ENCODE results near the gene LRRC47.

LRRC47 gene

GRCh38 chr1:3740752-3741151, 55.5 kb downstream of the LRRC47 start:
- Histone ChIP-seq H2AFZ (ENCODE audit: low read length) (no peak overlapping the region), H3K4me2 (ENCODE audit: low read length) (no peak overlapping the region), H4K20me1 (ENCODE audit: insufficient read depth, low read length) (no peaks in the 10 kb centered on the region), H3K4me1 (ENCODE audit: insufficient read depth, low read length, severe bottlenecking) (peaks cover 12% of the 10 kb centered on the region), H3F3A (ENCODE audit: insufficient read depth, low read length) (no peaks in the 10 kb centered on the region), H3K9me2 (ENCODE audit: low read depth, low read length) (no peaks in the 10 kb centered on the region), H3K27me3 (ENCODE audit: insufficient read depth, low read length) (no peaks in the 10 kb centered on the region), H3K9me3 (ENCODE audit: low read length) (no peaks in the 10 kb centered on the region), H3K36me3 (ENCODE audit: insufficient read depth, low read length) (peaks cover 52% of the 10 kb centered on the region; the same call in 1 of the 2 replicates), H3K9ac (ENCODE audit: low read length) (no peak overlapping the region), H3K27ac (ENCODE audit: low read depth, low read length, poor library complexity, severe bottlenecking) (no peak overlapping the region), H3K79me2 (ENCODE audit: insufficient read depth, low read length) (no peaks in the 10 kb centered on the region), H3K4me3 (ENCODE audit: low read depth, low read length, poor library complexity, severe bottlenecking) (no peak overlapping the region)
- TF ChIP-seq EZH2 (IDR thresholded peaks at IDR 0.05; ENCODE audit: borderline replicate concordance, low read length) (no peak), CTCF (IDR thresholded peaks at IDR 0.05; ENCODE audit: low read length) (no peak)

- no peaks in the 10 kb centered on the region for H3K9me2 ChIP-seq (ENCODE audit: low read depth, low read length)
- H3K4me1 ChIP-seq (ENCODE audit: insufficient read depth, low read length, severe bottlenecking), result peaks cover 5% of the 10 kb centered on the region
- H3K9me3 ChIP-seq (ENCODE audit: low read length), result no peaks in the 10 kb centered on the region
- H3K27ac ChIP-seq (ENCODE audit: low read depth, low read length, poor library complexity, severe bottlenecking), result no peak overlapping the region
- H2AFZ ChIP-seq (ENCODE audit: low read length), result no peak overlapping the region
- no peaks in the 10 kb centered on the region for H3K27me3 ChIP-seq (ENCODE audit: insufficient read depth, low read length)
- H3K79me2 ChIP-seq (ENCODE audit: insufficient read depth, low read length), result no peaks in the 10 kb centered on the region
- no peaks in the 10 kb centered on the region for H4K20me1 ChIP-seq (ENCODE audit: insufficient read depth, low read length)
- H3K9ac ChIP-seq (ENCODE audit: low read length), result no peak overlapping the region
- H3K36me3 ChIP-seq (ENCODE audit: insufficient read depth, low read length), result peaks cover 54% of the 10 kb centered on the region
- TF ChIP-seq CTCF (IDR thresholded peaks at IDR 0.05; ENCODE audit: low read length) (no peak), EZH2 (IDR thresholded peaks at IDR 0.05; ENCODE audit: borderline replicate concordance, low read length) (no peak)
- H3K4me2 ChIP-seq (ENCODE audit: low read length), result no peak overlapping the region
- no peak overlapping the region for H3K4me3 ChIP-seq (ENCODE audit: low read depth, low read length, poor library complexity, severe bottlenecking)
- no peaks in the 10 kb centered on the region for H3F3A ChIP-seq (ENCODE audit: insufficient read depth, low read length)
Measured at GRCh38 chr1:3740042-3740441, 56.3 kb downstream of the LRRC47 start.

GRCh38 chr1:3738943-3739342, 57.4 kb downstream of the LRRC47 start:
- Histone ChIP-seq H3K9ac (ENCODE audit: low read length) (no peak overlapping the region), H2AFZ (ENCODE audit: low read length) (no peak overlapping the region), H3K27me3 (ENCODE audit: insufficient read depth, low read length) (no peaks in the 10 kb centered on the region), H3K9me2 (ENCODE audit: low read depth, low read length) (no peaks in the 10 kb centered on the region), H3F3A (ENCODE audit: insufficient read depth, low read length) (no peaks in the 10 kb centered on the region), H3K4me2 (ENCODE audit: low read length) (no peak overlapping the region), H3K79me2 (ENCODE audit: insufficient read depth, low read length) (no peaks in the 10 kb centered on the region), H3K9me3 (ENCODE audit: low read length) (no peaks in the 10 kb centered on the region), H3K27ac (ENCODE audit: low read depth, low read length, poor library complexity, severe bottlenecking) (no peak overlapping the region), H3K4me1 (ENCODE audit: insufficient read depth, low read length, severe bottlenecking) (no peaks in the 10 kb centered on the region), H3K4me3 (ENCODE audit: low read depth, low read length, poor library complexity, severe bottlenecking) (no peak overlapping the region), H3K36me3 (ENCODE audit: insufficient read depth, low read length) (peaks cover 54% of the 10 kb centered on the region), H4K20me1 (ENCODE audit: insufficient read depth, low read length) (no peaks in the 10 kb centered on the region)
- TF ChIP-seq CTCF (IDR thresholded peaks at IDR 0.05; ENCODE audit: low read length) (no peak), EZH2 (IDR thresholded peaks at IDR 0.05; ENCODE audit: borderline replicate concordance, low read length) (no peak)

Data from OCI-LY1 (cell line).